ENCODE measurements around the gene FBXO42. TPM values are rescaled to one million over a fixed set of nuclear protein-coding genes. Genes with fewer than 3 reads are reported as not detected.

Gene FBXO42
- total and polyA plus RNA-seq, 9 of the 15 experiments (the other 6 are each of a cell fraction or from before 2014, with no cell fraction given), result 7.2 to 24.8 (median 17.4) TPM

GRCh38 chr1:16248603-16249516, 103.4 kb downstream of the FBXO42 start (continued):
- TF ChIP-seq ZBTB34 (CRISPR knock-in tag; IDR thresholded peaks at IDR 0.05), result peak; percentile 66; the same call in 1 of the 2 replicates
- no peak for TF ChIP-seq CTCFL (IDR thresholded peaks at IDR 0.05; ENCODE audit: borderline replicate concordance, insufficient read depth, low read depth, low read length, poor library complexity, severe bottlenecking)
- TF ChIP-seq RFX5 (IDR thresholded peaks at IDR 0.05; ENCODE audit: low read depth, low read length), result no peak
- TF ChIP-seq HIVEP1 (CRISPR knock-in tag; IDR thresholded peaks at IDR 0.05), result peak; percentile 84
- no peak for TF ChIP-seq SRSF3 (IDR thresholded peaks at IDR 0.05; ENCODE audit: insufficient read depth, low read length)
- no peak for TF ChIP-seq SMC3 (conservative IDR thresholded peaks at IDR 0.05; ENCODE audit: insufficient read depth, low read depth, low read length)
- TF ChIP-seq TSHZ1 (CRISPR knock-in tag; IDR thresholded peaks at IDR 0.05), result no peak
- TF ChIP-seq ZBTB43 (CRISPR knock-in tag; IDR thresholded peaks at IDR 0.05), result no peak; the same call in 1 of the 2 replicates
- TF ChIP-seq BRF2 (IDR thresholded peaks at IDR 0.05; ENCODE audit: borderline replicate concordance, insufficient read depth, insufficient read length), result no peak
- TF ChIP-seq SMAD1 (IDR thresholded peaks at IDR 0.05; ENCODE audit: low read depth, low read length, partially characterized antibody), result peak; percentile 98
- peak; percentile 56; the same call in 1 of the 2 replicates for TF ChIP-seq ERF (CRISPR knock-in tag; IDR thresholded peaks at IDR 0.05)
- TF ChIP-seq FOXK1 (CRISPR knock-in tag; IDR thresholded peaks at IDR 0.05; ENCODE audit: borderline replicate concordance), result no peak; the same call in 1 of the 2 replicates
- TF ChIP-seq JUND (IDR thresholded peaks at IDR 0.05; ENCODE audit: borderline replicate concordance, low read depth, low read length), result peak; percentile 87
- TF ChIP-seq JUND (tag; IDR thresholded peaks at IDR 0.05; ENCODE audit: borderline replicate concordance, low read depth, low read length), result peak; percentile 87; the same call in 2 of the 3 replicates
- no peak for TF ChIP-seq ZNF764 (CRISPR knock-in tag; IDR thresholded peaks at IDR 0.05; ENCODE audit: low read depth)
- TF ChIP-seq TGIF2 (CRISPR knock-in tag; IDR thresholded peaks at IDR 0.05), result no peak

Measured in K562 (cell line).